ENCODE measurements around the gene SPINT3.

SPINT3 gene

DNA sequence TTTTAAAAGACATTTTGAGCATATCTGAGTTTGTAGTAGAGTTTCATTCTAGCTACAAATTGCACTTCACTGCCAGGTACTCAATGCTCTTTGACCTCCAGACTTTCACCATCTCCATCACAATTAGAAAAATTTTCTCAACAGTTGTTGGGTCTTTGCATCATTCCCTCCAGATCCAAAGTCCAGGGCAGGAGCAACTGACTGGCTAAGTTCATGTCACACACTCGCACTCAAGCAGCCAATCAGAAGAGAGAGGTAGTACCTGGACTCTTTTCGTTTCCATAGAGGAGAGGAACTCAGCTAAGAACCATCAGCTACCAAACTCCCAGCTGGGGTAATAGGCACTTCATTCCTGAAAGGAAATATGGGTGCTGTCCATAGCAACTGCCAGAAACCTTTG, 9.0 kb downstream of the SPINT3 start:
- H3K4me3 ChIP-seq (ENCODE audit: low read depth, low read length) = no peak overlapping the region
- TF ChIP-seq CTCF (IDR thresholded peaks at IDR 0.05; ENCODE audit: control insufficient read depth, extremely low read depth, insufficient read depth) = no peak
- DNase-seq (ENCODE audit: low read depth) = no peak

- H3K4me3 ChIP-seq (ENCODE audit: low read depth, low read length) = no peak overlapping the region
- TF ChIP-seq CTCF (IDR thresholded peaks at IDR 0.05; ENCODE audit: control insufficient read depth, extremely low read depth, insufficient read depth) = no peak
- no peak for DNase-seq (ENCODE audit: low read depth)
Measured at GRCh38 chr20:45503403-45503802, 12.0 kb downstream of the SPINT3 start.

GRCh38 chr20:45502561-45502960, 12.9 kb downstream of the SPINT3 start:
- TF ChIP-seq CTCF (IDR thresholded peaks at IDR 0.05; ENCODE audit: control insufficient read depth, extremely low read depth, insufficient read depth) = no peak
- DNase-seq (ENCODE audit: low read depth) = no peak
- H3K4me3 ChIP-seq (ENCODE audit: low read depth, low read length) = no peak overlapping the region

GRCh38 chr20:45501600-45501999, 13.8 kb downstream of the SPINT3 start:
- TF ChIP-seq CTCF (IDR thresholded peaks at IDR 0.05; ENCODE audit: control insufficient read depth, extremely low read depth, insufficient read depth) = no peak
- no peak for DNase-seq (ENCODE audit: low read depth)
- H3K4me3 ChIP-seq (ENCODE audit: low read depth, low read length) = no peak overlapping the region

DNA sequence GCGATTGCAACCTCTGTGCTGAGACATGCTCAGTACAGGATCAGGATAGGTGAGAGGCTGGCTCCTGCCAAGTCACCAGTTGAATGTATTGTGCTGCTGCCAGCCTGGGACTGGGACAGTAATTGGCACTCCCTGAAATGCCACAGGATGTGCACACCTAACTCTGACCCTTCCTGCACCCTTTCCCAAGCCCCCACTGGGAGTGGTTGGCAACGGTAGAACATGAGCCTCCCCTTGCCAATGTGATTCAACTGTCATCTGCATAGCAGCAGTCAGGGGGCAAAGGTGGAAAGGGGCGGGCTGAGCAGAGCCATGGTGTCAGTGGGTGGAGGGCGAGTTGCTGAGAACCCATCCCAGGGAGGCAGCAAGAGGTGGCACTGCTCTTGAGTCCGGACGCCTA, 15.4 kb downstream of the SPINT3 start:
- no peak for TF ChIP-seq CTCF (IDR thresholded peaks at IDR 0.05; ENCODE audit: control insufficient read depth, extremely low read depth, insufficient read depth)
- DNase-seq (ENCODE audit: low read depth) = no peak
- no peak overlapping the region for H3K4me3 ChIP-seq (ENCODE audit: low read depth, low read length)

- no peak overlapping the region for H3K4me3 ChIP-seq (ENCODE audit: low read depth, low read length)
- no peak for DNase-seq (ENCODE audit: low read depth)
- no peak for TF ChIP-seq CTCF (IDR thresholded peaks at IDR 0.05; ENCODE audit: control insufficient read depth, extremely low read depth, insufficient read depth)
Measured at GRCh38 chr20:45497971-45498494, 17.4 kb downstream of the SPINT3 start.

GRCh38 chr20:45496166-45496565, 19.3 kb downstream of the SPINT3 start:
- TF ChIP-seq CTCF (IDR thresholded peaks at IDR 0.05; ENCODE audit: control insufficient read depth, extremely low read depth, insufficient read depth) = no peak
- no peak for DNase-seq (ENCODE audit: low read depth)
- H3K4me3 ChIP-seq (ENCODE audit: low read depth, low read length) = no peak overlapping the region

Measured in LNCaP clone FGC (cell line).